ENCODE data around the gene SLC9A9.
"Not testable (repeated sequence)": the region's sequence is repeated elsewhere in the genome, so short reads cannot be mapped to it uniquely, and the experiment has no call there.

SLC9A9 gene

GRCh38 chr3:143531101-143531500 lies 317.2 kb downstream of the SLC9A9 start:
- Histone ChIP-seq H3K36me3 (no peaks in the 10 kb centered on the region), H3K27ac (no peak overlapping the region), H3K4me3 (ENCODE audit: low read depth, low read length) (no peak overlapping the region), H3K9me3 (ENCODE audit: severe bottlenecking) (no peaks in the 10 kb centered on the region), H3K27me3 (ENCODE audit: insufficient read depth, low read depth, severe bottlenecking) (no peaks in the 10 kb centered on the region)
- DNase-seq = no peak
- TF ChIP-seq, protein P1, sequence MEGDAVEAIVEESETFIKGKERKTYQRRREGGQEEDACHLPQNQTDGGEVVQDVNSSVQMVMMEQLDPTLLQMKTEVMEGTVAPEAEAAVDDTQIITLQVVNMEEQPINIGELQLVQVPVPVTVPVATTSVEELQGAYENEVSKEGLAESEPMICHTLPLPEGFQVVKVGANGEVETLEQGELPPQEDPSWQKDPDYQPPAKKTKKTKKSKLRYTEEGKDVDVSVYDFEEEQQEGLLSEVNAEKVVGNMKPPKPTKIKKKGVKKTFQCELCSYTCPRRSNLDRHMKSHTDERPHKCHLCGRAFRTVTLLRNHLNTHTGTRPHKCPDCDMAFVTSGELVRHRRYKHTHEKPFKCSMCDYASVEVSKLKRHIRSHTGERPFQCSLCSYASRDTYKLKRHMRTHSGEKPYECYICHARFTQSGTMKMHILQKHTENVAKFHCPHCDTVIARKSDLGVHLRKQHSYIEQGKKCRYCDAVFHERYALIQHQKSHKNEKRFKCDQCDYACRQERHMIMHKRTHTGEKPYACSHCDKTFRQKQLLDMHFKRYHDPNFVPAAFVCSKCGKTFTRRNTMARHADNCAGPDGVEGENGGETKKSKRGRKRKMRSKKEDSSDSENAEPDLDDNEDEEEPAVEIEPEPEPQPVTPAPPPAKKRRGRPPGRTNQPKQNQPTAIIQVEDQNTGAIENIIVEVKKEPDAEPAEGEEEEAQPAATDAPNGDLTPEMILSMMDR (IDR thresholded peaks at IDR 0.05; ENCODE audit: low read depth, low read length) = no peak

DNA sequence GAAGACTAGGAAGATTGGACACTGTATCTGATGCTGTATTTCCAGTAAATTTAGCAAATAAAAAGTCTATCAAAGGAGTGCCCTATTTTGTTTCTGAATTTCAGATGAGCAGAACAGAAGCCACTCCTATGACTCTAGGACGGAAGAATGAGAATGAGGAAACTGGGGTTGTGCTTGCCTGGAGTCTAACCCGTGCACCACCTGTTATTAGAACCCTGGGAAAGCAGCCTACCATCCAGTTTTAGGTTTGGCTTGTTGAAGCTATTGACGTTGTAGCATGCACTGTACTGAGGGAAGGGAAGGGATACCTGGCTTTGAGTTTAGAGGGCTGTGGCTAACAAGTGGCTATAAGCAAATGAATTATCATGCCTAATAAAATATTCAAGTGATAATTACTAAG lies 318.5 kb downstream of the SLC9A9 start:
- no peaks in the 10 kb centered on the region for H3K27me3 ChIP-seq (ENCODE audit: insufficient read depth, low read depth, severe bottlenecking)
- DNase-seq = no peak
- no peaks in the 10 kb centered on the region for H3K36me3 ChIP-seq
- H3K4me3 ChIP-seq (ENCODE audit: low read depth, low read length) = no peak overlapping the region
- TF ChIP-seq, protein P1 (IDR thresholded peaks at IDR 0.05; ENCODE audit: low read depth, low read length) = no peak
- no peaks in the 10 kb centered on the region for H3K9me3 ChIP-seq (ENCODE audit: severe bottlenecking)
- H3K27ac ChIP-seq = no peak overlapping the region

- TF ChIP-seq, protein P1 (IDR thresholded peaks at IDR 0.05; ENCODE audit: low read depth, low read length) = no peak
- H3K36me3 ChIP-seq = no peaks in the 10 kb centered on the region
- no peaks in the 10 kb centered on the region for H3K9me3 ChIP-seq (ENCODE audit: severe bottlenecking)
- DNase-seq = no peak
- H3K4me3 ChIP-seq (ENCODE audit: low read depth, low read length) = no peak overlapping the region
- no peaks in the 10 kb centered on the region for H3K27me3 ChIP-seq (ENCODE audit: insufficient read depth, low read depth, severe bottlenecking)
- H3K27ac ChIP-seq = no peak overlapping the region
Observed at GRCh38 chr3:143529018-143529478, 319.2 kb downstream of the SLC9A9 start.

- TF ChIP-seq, protein P1 (IDR thresholded peaks at IDR 0.05; ENCODE audit: low read depth, low read length) = no peak
- no peak overlapping the region for H3K27ac ChIP-seq
- no peak for DNase-seq
- H3K4me3 ChIP-seq (ENCODE audit: low read depth, low read length) = no peak overlapping the region
- H3K9me3 ChIP-seq (ENCODE audit: severe bottlenecking) = no peaks in the 10 kb centered on the region
- H3K36me3 ChIP-seq = no peaks in the 10 kb centered on the region
- H3K27me3 ChIP-seq (ENCODE audit: insufficient read depth, low read depth, severe bottlenecking) = no peaks in the 10 kb centered on the region
Observed at GRCh38 chr3:143526011-143526545, 322.2 kb downstream of the SLC9A9 start.

DNA sequence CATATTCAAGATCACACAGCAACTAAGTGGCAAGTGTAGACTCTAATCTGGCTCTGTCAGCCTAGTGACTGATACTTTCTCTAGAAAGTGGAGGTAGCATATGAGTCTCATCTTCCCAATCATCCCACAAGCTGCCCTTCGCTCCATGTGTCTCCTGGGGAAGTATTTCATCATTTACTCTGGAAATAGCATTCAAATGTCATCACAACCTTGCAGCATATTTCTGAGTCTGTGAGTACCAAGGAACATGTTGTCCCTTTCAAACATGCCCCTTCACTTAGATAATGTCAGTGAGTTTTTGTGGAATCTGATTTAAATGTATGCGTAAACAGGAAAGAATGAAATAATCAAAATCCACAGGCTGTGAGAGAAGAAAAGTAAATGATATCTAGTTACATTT lies 322.9 kb downstream of the SLC9A9 start:
- Histone ChIP-seq H3K36me3 (no peaks in the 10 kb centered on the region), H3K9me3 (ENCODE audit: severe bottlenecking) (no peaks in the 10 kb centered on the region), H3K27ac (no peak overlapping the region), H3K27me3 (ENCODE audit: insufficient read depth, low read depth, severe bottlenecking) (no peaks in the 10 kb centered on the region), H3K4me3 (ENCODE audit: low read depth, low read length) (no peak overlapping the region)
- no peak for DNase-seq
- TF ChIP-seq, protein P1 (IDR thresholded peaks at IDR 0.05; ENCODE audit: low read depth, low read length) = no peak

GRCh38 chr3:143521803-143522202 lies 326.5 kb downstream of the SLC9A9 start:
- H3K27ac ChIP-seq = no peak overlapping the region
- H3K27me3 ChIP-seq (ENCODE audit: insufficient read depth, low read depth, severe bottlenecking) = peaks cover 3% of the 10 kb centered on the region
- DNase-seq = no peak
- H3K4me3 ChIP-seq (ENCODE audit: low read depth, low read length) = no peak overlapping the region
- H3K36me3 ChIP-seq = no peaks in the 10 kb centered on the region
- TF ChIP-seq, protein P1 (IDR thresholded peaks at IDR 0.05; ENCODE audit: low read depth, low read length) = no peak
- H3K9me3 ChIP-seq (ENCODE audit: severe bottlenecking) = no peaks in the 10 kb centered on the region

GRCh38 chr3:143517131-143517530 lies 331.1 kb downstream of the SLC9A9 start:
- not testable (repeated sequence) for H3K27ac ChIP-seq; DNase-seq; H3K4me3 ChIP-seq (ENCODE audit: low read depth, low read length)

More at GRCh38 chr3:143517131-143517530, 331.1 kb downstream of the SLC9A9 start:
- H3K9me3 ChIP-seq (ENCODE audit: severe bottlenecking); H3K36me3 ChIP-seq; H3K27me3 ChIP-seq (ENCODE audit: insufficient read depth, low read depth, severe bottlenecking): not testable (repeated sequence)
